HepG2 (cell line): ENCODE data around the gene SSTR5. TPM values are rescaled to one million over a fixed set of nuclear protein-coding genes. Genes with fewer than 3 reads are reported as not detected.
A peak's percentile ranks its signal among the peaks of the same experiment; 100 is the strongest.

Source experiments
- BRD4 ChIP-seq: sonication (generic); formaldehyde crosslinking; IDR thresholded peaks from 2 replicates; pipeline ENCODE4 v1.4.0; 2020; ENCODE audit warnings: missing genetic modification reagents
- CENPX ChIP-seq: sonication (generic); formaldehyde crosslinking; IDR thresholded peaks from 2 replicates; pipeline ENCODE4 v1.9.0; 2021; ENCODE audit warnings: mild to moderate bottlenecking, missing genetic modification reagents, moderate library complexity
- ETV6 ChIP-seq: sonication (generic); formaldehyde crosslinking; conservative IDR thresholded peaks from 2 replicates; pipeline ENCODE4 v1.4.0; 2020; ENCODE audit warnings: missing genetic modification reagents
- FOXP1 ChIP-seq, 2 experiments: fragments of 450-650 bp in 1 of 2; IDR thresholded peaks; 2 replicates each; pipeline ENCODE4 v1.6.1; 2017 to 2018; ENCODE audit warnings: antibody characterized with exemption in 1 of 2
- HES4 ChIP-seq: sonication (generic); formaldehyde crosslinking; IDR thresholded peaks from 2 replicates; pipeline ENCODE4 v1.9.0; 2021; ENCODE audit warnings: mild to moderate bottlenecking, missing genetic modification reagents, borderline replicate concordance
- IRX3 ChIP-seq: sonication (generic); formaldehyde crosslinking; IDR thresholded peaks from 2 replicates; pipeline ENCODE4 v1.8.1; 2023; ENCODE audit warnings: mild to moderate bottlenecking, low read depth, missing genetic modification reagents, borderline replicate concordance
- LCORL ChIP-seq, 2 experiments: fragments of 450-650 bp in 1 of 2; sonication (generic) in 1 of 2; formaldehyde crosslinking in 1 of 2; IDR thresholded peaks; 2 replicates each; pipeline versions ENCODE4 v1.5.0 to v1.6.1; 2017 to 2020; ENCODE audit warnings: antibody characterized with exemption in 1 of 2, missing genetic modification reagents in 1 of 2
- NFE2 ChIP-seq: sonication (generic); formaldehyde crosslinking; IDR thresholded peaks from 2 replicates; pipeline ENCODE4 v1.4.0; 2020; ENCODE audit warnings: missing genetic modification reagents
- NR2F6 ChIP-seq, 2 experiments: IDR thresholded peaks; 2 replicates each; pipeline ENCODE4 v1.6.1; 2016; ENCODE audit warnings: antibody characterized with exemption in 1 of 2, mild to moderate bottlenecking in 1 of 2
- POLR2A ChIP-seq, 2 experiments: IDR thresholded peaks; 2 replicates each; pipeline ENCODE4 v1.6.1; 2011; ENCODE audit warnings: low read depth in 2 of 2, low read length in 2 of 2, mild to moderate bottlenecking in 1 of 2, moderate library complexity in 1 of 2; ENCODE audit not compliant: insufficient read depth in 1 of 2
- PRPF4 ChIP-seq: fragments of 200-400 bp; formaldehyde crosslinking; IDR thresholded peaks from 2 replicates; pipeline ENCODE4 v1.6.1; 2016; ENCODE audit warnings: low read length, low read depth; ENCODE audit not compliant: poor library complexity, severe bottlenecking
- RBM39 ChIP-seq: fragments of 200-400 bp; formaldehyde crosslinking; IDR thresholded peaks from one replicate; pipeline ENCODE4 v1.6.1; 2018; ENCODE audit warnings: antibody characterized with exemption, mild to moderate bottlenecking, low read depth, low read length; ENCODE audit not compliant: poor library complexity, severe bottlenecking
- RFX3 ChIP-seq: IDR thresholded peaks from 2 replicates; pipeline ENCODE4 v1.6.1; 2016; ENCODE audit warnings: missing biosample characterization, missing genetic modification reagents
- RNF2 ChIP-seq: fragments of 450-650 bp; conservative IDR thresholded peaks from 2 replicates; pipeline ENCODE4 v1.6.1; 2016; ENCODE audit warnings: low read depth
- SRF ChIP-seq: IDR thresholded peaks from 2 replicates; pipeline ENCODE4 v1.6.1; 2011; ENCODE audit warnings: mild to moderate bottlenecking, low read depth, low read length, moderate library complexity
- TAF1 ChIP-seq: sonication (generic); formaldehyde crosslinking; IDR thresholded peaks from 2 replicates; pipeline ENCODE4 v1.4.0; 2020; ENCODE audit warnings: missing genetic modification reagents
- THYN1 ChIP-seq: sonication (generic); formaldehyde crosslinking; IDR thresholded peaks from 2 replicates; pipeline ENCODE4 v1.8.1; 2023; ENCODE audit warnings: low read depth, mild to moderate bottlenecking, moderate library complexity, missing genetic modification reagents, borderline replicate concordance
- TRIM24 ChIP-seq: sonication (generic); formaldehyde crosslinking; IDR thresholded peaks from 2 replicates; pipeline ENCODE4 v1.8.0; 2022; ENCODE audit warnings: mild to moderate bottlenecking, missing genetic modification reagents
- ZNF121 ChIP-seq: sonication (generic); formaldehyde crosslinking; IDR thresholded peaks from 2 replicates; pipeline ENCODE4 v1.5.0; 2020; ENCODE audit warnings: mild to moderate bottlenecking, missing genetic modification reagents
- ZNF546 ChIP-seq: sonication (generic); formaldehyde crosslinking; conservative IDR thresholded peaks from 2 replicates; pipeline ENCODE4 v1.8.1; 2023; ENCODE audit warnings: mild to moderate bottlenecking, missing genetic modification reagents
- ZNF547 ChIP-seq: sonication (generic); formaldehyde crosslinking; IDR thresholded peaks from 2 replicates; pipeline ENCODE4 v1.5.1; 2020; ENCODE audit warnings: mild to moderate bottlenecking, missing genetic modification reagents
- ZNF564 ChIP-seq: sonication (generic); formaldehyde crosslinking; IDR thresholded peaks from 2 replicates; pipeline ENCODE4 v1.8.1; 2023; ENCODE audit warnings: mild to moderate bottlenecking, missing genetic modification reagents
- ZNF607 ChIP-seq: sonication (generic); formaldehyde crosslinking; IDR thresholded peaks from 2 replicates; pipeline ENCODE4 v1.5.1; 2020; ENCODE audit warnings: missing genetic modification reagents, mild to moderate bottlenecking, borderline replicate concordance
- ZNF644 ChIP-seq: IDR thresholded peaks from 2 replicates; pipeline ENCODE4 v1.6.1; 2016; ENCODE audit warnings: low read depth
- ZNF670 ChIP-seq: sonication (generic); formaldehyde crosslinking; IDR thresholded peaks from 2 replicates; pipeline ENCODE4 v1.8.0; 2022; ENCODE audit warnings: mild to moderate bottlenecking, missing genetic modification reagents, borderline replicate concordance
- ZNF672 ChIP-seq: sonication (generic); formaldehyde crosslinking; IDR thresholded peaks from 2 replicates; pipeline ENCODE4 v1.8.1; 2022; ENCODE audit warnings: missing genetic modification reagents
- ZSCAN25 ChIP-seq: sonication (generic); formaldehyde crosslinking; IDR thresholded peaks from 2 replicates; pipeline ENCODE4 v1.8.0; 2022; ENCODE audit warnings: mild to moderate bottlenecking, missing genetic modification reagents
- polyA plus RNA-seq, 8 experiments: library from polyadenylated mRNA; depleted of rRNA in 3 of 8; stranded (reverse) in 7 of 8; unstranded in 1 of 8; fragments of >200 nt; fragmentation: Illumina TruSeq in 4 of 8; extraction: Trizol in 4 of 8; gene quantifications; 2 replicates each; pipeline versions ENCODE4 v1.2.1 to v1.2.3, GENCODE V29; 2011 to 2016; ENCODE audit warnings: low read depth in 4 of 8, missing spikeins in 1 of 8, mixed read lengths in 1 of 8; ENCODE audit not compliant: insufficient read depth in 1 of 8
- total RNA-seq, 5 experiments: library from RNA; depleted of rRNA; stranded (reverse); fragments of >200 nt; fragmentation: Illumina TruSeq; extraction: Trizol; gene quantifications; 2 replicates each; pipeline ENCODE4 v1.2.3, GENCODE V29; 2016; ENCODE audit warnings: low read depth in 1 of 5
- TF ChIP-seq, protein P1 (sequence below): sonication (generic); formaldehyde crosslinking; IDR thresholded peaks from 2 replicates; pipeline ENCODE4 v1.8.1; 2023; ENCODE audit warnings: mild to moderate bottlenecking, inconsistent platforms, moderate library complexity, missing genetic modification reagents, borderline replicate concordance

Gene SSTR5
- total and polyA plus RNA-seq, 2 of the 13 experiments (the other 11 are each of a cell fraction or from before 2014, with no cell fraction given) = 0.20 to 0.49 TPM

GRCh38 chr16:1082266-1082951 lies 9.9 kb downstream of the SSTR5 start (continued):
- TF ChIP-seq ZSCAN25 (CRISPR knock-in tag) = peak; percentile 90
- TF ChIP-seq RNF2 = peak; percentile 95
- TF ChIP-seq ZNF607 = peak; percentile 97
- peak; percentile 55; the same call in 1 of the 2 replicates for TF ChIP-seq ZNF121 (CRISPR knock-in tag)
- no peak for TF ChIP-seq SRF
- no peak for TF ChIP-seq NFE2 (CRISPR knock-in tag)
- no peak for TF ChIP-seq RFX3
- TF ChIP-seq PRPF4 = no peak
- TF ChIP-seq, protein P1, sequence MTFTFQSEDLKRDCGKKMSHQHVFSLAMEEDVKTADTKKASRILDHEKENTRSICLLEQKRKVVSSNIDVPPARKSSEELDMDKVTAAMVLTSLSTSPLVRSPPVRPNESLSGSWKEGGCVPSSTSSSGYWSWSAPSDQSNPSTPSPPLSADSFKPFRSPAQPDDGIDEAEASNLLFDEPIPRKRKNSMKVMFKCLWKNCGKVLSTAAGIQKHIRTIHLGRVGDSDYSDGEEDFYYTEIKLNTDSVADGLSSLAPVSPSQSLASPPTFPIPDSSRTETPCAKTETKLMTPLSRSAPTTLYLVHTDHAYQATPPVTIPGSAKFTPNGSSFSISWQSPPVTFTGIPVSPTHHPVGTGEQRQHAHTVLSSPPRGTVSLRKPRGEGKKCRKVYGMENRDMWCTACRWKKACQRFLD (CRISPR knock-in tag) = no peak; the same call in 1 of the 2 replicates
- TF ChIP-seq RBM39 = no peak
- TF ChIP-seq BRD4 (CRISPR knock-in tag) = peak; percentile 93
- peak; percentile 90; the same call in 1 of the 2 replicates for TF ChIP-seq ZNF547 (CRISPR knock-in tag)
- no peak for TF ChIP-seq LCORL (IDR thresholded peaks at IDR 0.05)
- TF ChIP-seq LCORL (CRISPR knock-in tag; IDR thresholded peaks at IDR 0.05) = peak; percentile 92
- TF ChIP-seq NR2F6 (IDR thresholded peaks at IDR 0.05) = peak; percentile 96
- TF ChIP-seq NR2F6 (CRISPR knock-in tag; IDR thresholded peaks at IDR 0.05) = peak; percentile 98
- TF ChIP-seq ZNF564 (CRISPR knock-in tag) = peak; percentile 93; the same call in 1 of the 2 replicates
- no peak for TF ChIP-seq ZNF672
- TF ChIP-seq ETV6 = 0 out of 2 replicates have a peak, but pooled peaks have one; percentile 25
- TF ChIP-seq ZNF644 (CRISPR knock-in tag) = no peak
- no peak; the same call in none of the 2 replicates for TF ChIP-seq HES4
- TF ChIP-seq TAF1 (CRISPR knock-in tag) = peak; percentile 38; the same call in 1 of the 2 replicates
- TF ChIP-seq POLR2A (IDR thresholded peaks at IDR 0.05; ENCODE audit: insufficient read depth in 1 of 2, low read depth in 2 of 2, low read length in 2 of 2) = peak in 1 of 2 experiments; percentile 22; a peak in 1 of 4 replicates
- no peak; the same call in 1 of the 2 replicates for TF ChIP-seq ZNF546 (CRISPR knock-in tag)
- peak; percentile 73; the same call in 1 of the 2 replicates for TF ChIP-seq TRIM24
- TF ChIP-seq ZNF670 (CRISPR knock-in tag) = peak; percentile 97
- no peak for TF ChIP-seq THYN1 (CRISPR knock-in tag)
- TF ChIP-seq IRX3 (CRISPR knock-in tag) = peak; percentile 69; the same call in 1 of the 2 replicates
- TF ChIP-seq FOXP1 (IDR thresholded peaks at IDR 0.05) = no peak
- peak; percentile 79 for TF ChIP-seq FOXP1 (CRISPR knock-in tag; IDR thresholded peaks at IDR 0.05)
- TF ChIP-seq CENPX (CRISPR knock-in tag) = no peak
